OCI-LY3 (cell line): Measurements from ENCODE around the gene ZDHHC21.

Experiments
- H2AFZ ChIP-seq: fragments of 200-600, 300-600 bp; shearing (Covaris generic); 2 replicates; pipeline ENCODE4 v1.6.0; 2014; ENCODE audit warnings: antibody characterized with exemption, low read depth, low read length
- H3K27ac ChIP-seq: fragments of 200-600, 300-600 bp; sonication (generic); 2 replicates; pipeline ENCODE4 v1.5.1; 2014; ENCODE audit warnings: mild to moderate bottlenecking, low read length, moderate library complexity, mixed read lengths
- H3K27me3 ChIP-seq: fragments of 200-600, 300-600 bp; sonication (generic); 2 replicates; pipeline ENCODE4 v1.6.1; 2014; ENCODE audit warnings: low read depth, low read length, mixed read lengths
- H3K36me3 ChIP-seq: fragments of 200-600, 300-600 bp; sonication (generic); replicated peaks from 2 replicates; pipeline ENCODE3; 2014; ENCODE audit warnings: low read depth, low read length, mixed read lengths
- H3K4me1 ChIP-seq: fragments of 300-600, 200-600 bp; sonication (generic); 2 replicates; pipeline ENCODE4 v1.6.1; 2014; ENCODE audit warnings: low read length, mixed read lengths
- H3K4me2 ChIP-seq: fragments of 200-600, 300-600 bp; sonication (generic); 2 replicates; pipeline ENCODE4 v1.6.1; 2014; ENCODE audit warnings: low read length, mixed read lengths
- H3K4me3 ChIP-seq: fragments of 300-600, 200-600 bp; sonication (generic); 2 replicates; pipeline ENCODE4 v1.5.1; 2014; ENCODE audit warnings: antibody characterized with exemption, mild to moderate bottlenecking, low read length, moderate library complexity
- H3K79me2 ChIP-seq: fragments of 300-600, 200-600 bp; shearing (Covaris generic); 2 replicates; pipeline ENCODE4 v1.6.1; 2014; ENCODE audit warnings: mild to moderate bottlenecking, low read length, mixed read lengths
- H3K9ac ChIP-seq: fragments of 300-600, 200-600 bp; shearing (Covaris generic); 2 replicates; pipeline ENCODE4 v1.6.0; 2014; ENCODE audit warnings: mild to moderate bottlenecking, low read length, moderate library complexity
- H3K9me3 ChIP-seq: fragments of 200-600, 300-600 bp; shearing (Covaris generic); 2 replicates; pipeline ENCODE4 v1.6.1; 2014; ENCODE audit warnings: low read length, mixed read lengths; ENCODE audit not compliant: insufficient read depth
- H4K20me1 ChIP-seq: fragments of 200-600, 300-600 bp; sonication (generic); 2 replicates; pipeline ENCODE4 v1.6.1; 2016; ENCODE audit warnings: low read length, mixed read lengths; ENCODE audit not compliant: insufficient read depth
- CTCF ChIP-seq: fragments of 200-600, 300-600 bp; sonication (generic); IDR thresholded peaks from 2 replicates; pipeline ENCODE4 v1.5.1; 2014; ENCODE audit warnings: antibody characterized with exemption, low read length, low read depth
- EZH2phosphoT487 ChIP-seq: fragments of 200-600 bp; shearing (Covaris generic); IDR thresholded peaks from 2 replicates; pipeline ENCODE4 v1.6.1; 2018; ENCODE audit warnings: antibody characterized with exemption, mixed run types, low read depth

The ZDHHC21 gene

GRCh38 chr9:14563902-14564624, 129.2 kb downstream of the ZDHHC21 start:
- no peaks in the 10 kb centered on the region for H4K20me1 ChIP-seq
- H3K4me1 ChIP-seq, result peaks cover 12% of the 10 kb centered on the region
- no peak overlapping the region for H3K4me2 ChIP-seq
- peaks cover 5% of the 10 kb centered on the region; the same call in 1 of the 2 replicates for H3K9me3 ChIP-seq
- H3K27me3 ChIP-seq, result 0 out of 2 replicates have a peak, but pooled peaks cover 5% of the 10 kb centered on the region
- TF ChIP-seq EZH2phosphoT487 (no peak), CTCF (no peak)
- no peak overlapping the region for H3K9ac ChIP-seq
- H2AFZ ChIP-seq, result no peak overlapping the region
- no peak overlapping the region for H3K27ac ChIP-seq
- H3K36me3 ChIP-seq, result no peaks in the 10 kb centered on the region
- no peak overlapping the region for H3K4me3 ChIP-seq
- no peaks in the 10 kb centered on the region for H3K79me2 ChIP-seq

GRCh38 chr9:14561929-14562405, 131.3 kb downstream of the ZDHHC21 start:
- peaks cover 12% of the 10 kb centered on the region for H3K4me1 ChIP-seq
- no peaks in the 10 kb centered on the region for H3K79me2 ChIP-seq
- no peak overlapping the region for H3K4me2 ChIP-seq
- 0 out of 2 replicates have a peak, but pooled peaks cover 5% of the 10 kb centered on the region for H3K27me3 ChIP-seq
- no peak overlapping the region for H3K27ac ChIP-seq
- H3K4me3 ChIP-seq, result no peak overlapping the region
- H3K9me3 ChIP-seq, result peaks cover 5% of the 10 kb centered on the region; the same call in 1 of the 2 replicates
- H4K20me1 ChIP-seq, result no peaks in the 10 kb centered on the region
- TF ChIP-seq CTCF, result no peak
- TF ChIP-seq EZH2phosphoT487, result no peak
- no peak overlapping the region for H2AFZ ChIP-seq
- H3K9ac ChIP-seq, result no peak overlapping the region
- no peaks in the 10 kb centered on the region for H3K36me3 ChIP-seq
